Mucosa of descending colon (tissue), 3 donors: ENCODE data around the gene ZNF200. TPM values are rescaled to one million over a fixed set of nuclear protein-coding genes. Genes with fewer than 3 reads are reported as not detected.

ENCODE experiments used
- ATAC-seq: fragments of 200-7000 bp; cut with Tn5 transposase; one replicate; pipeline ENCODE4 v1.9.1; 2020; ENCODE audit warnings: mild to moderate bottlenecking, moderate library complexity
- DNase-seq, 3 donors: peaks; one replicate each; pipeline ENCODE4 v3.0.0-alpha.2; 2020
- H3K36me3 ChIP-seq: fragments of 200-600 bp; one replicate; pipeline ENCODE4 v1.8.0; 2021; ENCODE audit warnings: low read depth, mild to moderate bottlenecking
- H3K4me1 ChIP-seq: fragments of 200-600 bp; one replicate; pipeline ENCODE4 v1.8.0; 2021; ENCODE audit warnings: low read depth, mild to moderate bottlenecking
- H3K4me3 ChIP-seq: fragments of 200-600 bp; one replicate; pipeline ENCODE4 v1.8.0; 2021; ENCODE audit warnings: mild to moderate bottlenecking
- H3K9me3 ChIP-seq: fragments of 200-600 bp; one replicate; pipeline ENCODE4 v1.8.0; 2021; ENCODE audit warnings: mild to moderate bottlenecking
- CTCF ChIP-seq: fragments of 200-600 bp; IDR thresholded peaks from one replicate; pipeline ENCODE4 v1.8.0; 2022; ENCODE audit warnings: antibody characterized with exemption, mild to moderate bottlenecking
- intact Hi-C, 2 donors: fragments of 100-400 bp; cut with DNase I in 1 of 2; cut with micrococcal nuclease in 1 of 2; formaldehyde crosslinking; loops; one replicate each; pipeline versions ENCODE4 v1.11.0 to v1.11.1; 2022; cut with DNase I, micrococcal nuclease
- total RNA-seq, 3 donors: library from RNA; stranded (reverse); fragmentation: NEBNext Ultra II Directional in 2 of 3; extraction: Animal tissue kit (Norgen Biotek cat#: 25700) in 2 of 3; gene quantifications; one replicate each; pipeline versions ENCODE4 v1.2.1 to v1.2.4, GENCODE V29; 2021 to 2023
- donor health status: DM: no; HTN: no; CAD: no; lungs with moderate emphysema.
- donor health status: DM: no; HTN: no; CAD: no.
- donor health status: DM: no; HTN: yes; CAD: no.

Gene ZNF200
- total RNA-seq, 3 donors from 2014 or later, result 6.6 to 8.0 (median 8.0) TPM

- no peaks in the 10 kb centered on the region for H3K9me3 ChIP-seq
- no peaks in the 10 kb centered on the region for H3K4me1 ChIP-seq
- DNase-seq, result peak in 1 of 3 donors; percentile 12
- TF ChIP-seq CTCF, result no peak
- H3K4me3 ChIP-seq, result no peak within 1 kb of the TSS
- intact Hi-C loops, result no loop called here
- peak; percentile 25 for ATAC-seq
- no peaks in the 10 kb centered on the region for H3K36me3 ChIP-seq
These were observed 21.3 kb upstream of the ZNF200 start, which contains the start of gene MEFV for GRCh38 chr16:3256146-3256865. Gene MEFV (minus strand): TSS chr16:3256633. CDS start chr16:3256587, 46 bp downstream.

GRCh38 chr16:3254309-3254708 lies 19.4 kb upstream of the ZNF200 start:
- intact Hi-C loops, result no loop called here
- H3K4me1 ChIP-seq, result no peaks in the 10 kb centered on the region
- no peaks in the 10 kb centered on the region for H3K36me3 ChIP-seq
- ATAC-seq (no peak), DNase-seq (no peak)
- H3K9me3 ChIP-seq, result no peaks in the 10 kb centered on the region
- H3K4me3 ChIP-seq, result no peak overlapping the region
- no peak for TF ChIP-seq CTCF

GRCh38 chr16:3252967-3253366 lies 18.0 kb upstream of the ZNF200 start:
- Histone ChIP-seq H3K4me3 (no peak overlapping the region), H3K36me3 (no peaks in the 10 kb centered on the region), H3K4me1 (no peaks in the 10 kb centered on the region), H3K9me3 (no peaks in the 10 kb centered on the region)
- ATAC-seq, result no peak
- no peak for TF ChIP-seq CTCF
- intact Hi-C loops, result no loop called here
- DNase-seq, result no peak

- TF ChIP-seq CTCF, result no peak
- intact Hi-C loops, result no loop called here
- ATAC-seq (no peak), DNase-seq (no peak)
- no peaks in the 10 kb centered on the region for H3K9me3 ChIP-seq
- H3K4me3 ChIP-seq, result no peak overlapping the region
- no peaks in the 10 kb centered on the region for H3K4me1 ChIP-seq
- H3K36me3 ChIP-seq, result no peaks in the 10 kb centered on the region
These were observed 14.5 kb upstream of the ZNF200 start for GRCh38 chr16:3249451-3249850.

GRCh38 chr16:3249020-3249419 lies 14.1 kb upstream of the ZNF200 start:
- intact Hi-C loops, result no loop called here
- H3K36me3 ChIP-seq, result no peaks in the 10 kb centered on the region
- no peak overlapping the region for H3K4me3 ChIP-seq
- TF ChIP-seq CTCF, result no peak
- H3K4me1 ChIP-seq, result no peaks in the 10 kb centered on the region
- ATAC-seq (no peak), DNase-seq (no peak)
- H3K9me3 ChIP-seq, result no peaks in the 10 kb centered on the region
